NB4 (cell line): ENCODE measurements around the gene TAS1R3.

ENCODE experiments used
- DNase-seq: peaks from one replicate; pipeline ENCODE4 v3.0.0; 2010; ENCODE audit warnings: low read depth
- H3K4me3 ChIP-seq: one replicate; pipeline ENCODE4 v1.5.1; 2011; ENCODE audit warnings: mild to moderate bottlenecking, low read depth, low read length, moderate library complexity
- MYC ChIP-seq: IDR thresholded peaks from 2 replicates; pipeline ENCODE4 v1.6.1; 2011; ENCODE audit warnings: low read depth, low read length
- POLR2A ChIP-seq: IDR thresholded peaks from 2 replicates; pipeline ENCODE4 v1.6.1; 2011; ENCODE audit warnings: mild to moderate bottlenecking; ENCODE audit not compliant: insufficient read length; ENCODE audit errors: extremely low read depth
- TF ChIP-seq, protein P1 (sequence below): IDR thresholded peaks from one replicate; pipeline ENCODE4 v1.5.1; 2012; ENCODE audit warnings: low read depth, low read length
- TF ChIP-seq, protein P2 (sequence below): IDR thresholded peaks from 2 replicates; pipeline ENCODE4 v1.6.1; 2011; ENCODE audit warnings: low read depth, low read length

The TAS1R3 gene

DNA sequence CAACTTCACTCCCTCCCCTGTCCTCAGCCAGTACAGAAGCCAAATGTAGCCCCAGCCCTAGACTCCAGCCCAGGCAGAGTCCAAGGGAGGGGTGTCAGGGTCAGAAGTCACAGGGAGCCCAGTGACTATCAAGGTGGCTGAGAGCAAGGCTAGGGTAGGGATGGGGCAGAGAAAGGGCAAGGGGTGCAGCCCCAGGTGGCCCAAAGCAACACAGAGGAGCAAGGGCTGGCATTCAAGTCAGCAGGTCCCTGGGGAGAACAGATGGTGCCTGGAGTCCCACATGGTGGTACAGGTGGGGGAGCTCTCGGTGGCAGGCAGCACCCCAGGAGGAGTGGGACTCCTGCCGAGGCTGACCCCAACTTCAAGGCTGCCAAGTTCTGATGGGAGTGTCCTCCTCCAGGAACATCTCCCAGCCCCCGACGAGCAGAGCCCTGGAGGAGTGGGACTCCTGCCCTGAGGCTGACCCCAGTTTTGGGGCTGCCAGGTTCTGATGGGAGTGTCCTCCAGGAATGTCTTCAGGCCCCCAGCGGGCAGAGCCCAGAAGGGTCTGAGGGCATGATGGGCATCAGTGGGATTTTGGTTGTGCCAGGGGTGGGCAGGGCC lies 21.8 kb downstream of the TAS1R3 start:
- TF ChIP-seq MYC (no peak), POLR2A (no peak)
- TF ChIP-seq, protein P1, sequence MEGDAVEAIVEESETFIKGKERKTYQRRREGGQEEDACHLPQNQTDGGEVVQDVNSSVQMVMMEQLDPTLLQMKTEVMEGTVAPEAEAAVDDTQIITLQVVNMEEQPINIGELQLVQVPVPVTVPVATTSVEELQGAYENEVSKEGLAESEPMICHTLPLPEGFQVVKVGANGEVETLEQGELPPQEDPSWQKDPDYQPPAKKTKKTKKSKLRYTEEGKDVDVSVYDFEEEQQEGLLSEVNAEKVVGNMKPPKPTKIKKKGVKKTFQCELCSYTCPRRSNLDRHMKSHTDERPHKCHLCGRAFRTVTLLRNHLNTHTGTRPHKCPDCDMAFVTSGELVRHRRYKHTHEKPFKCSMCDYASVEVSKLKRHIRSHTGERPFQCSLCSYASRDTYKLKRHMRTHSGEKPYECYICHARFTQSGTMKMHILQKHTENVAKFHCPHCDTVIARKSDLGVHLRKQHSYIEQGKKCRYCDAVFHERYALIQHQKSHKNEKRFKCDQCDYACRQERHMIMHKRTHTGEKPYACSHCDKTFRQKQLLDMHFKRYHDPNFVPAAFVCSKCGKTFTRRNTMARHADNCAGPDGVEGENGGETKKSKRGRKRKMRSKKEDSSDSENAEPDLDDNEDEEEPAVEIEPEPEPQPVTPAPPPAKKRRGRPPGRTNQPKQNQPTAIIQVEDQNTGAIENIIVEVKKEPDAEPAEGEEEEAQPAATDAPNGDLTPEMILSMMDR: no peak
- no peak for DNase-seq
- no peak overlapping the region for H3K4me3 ChIP-seq

DNA sequence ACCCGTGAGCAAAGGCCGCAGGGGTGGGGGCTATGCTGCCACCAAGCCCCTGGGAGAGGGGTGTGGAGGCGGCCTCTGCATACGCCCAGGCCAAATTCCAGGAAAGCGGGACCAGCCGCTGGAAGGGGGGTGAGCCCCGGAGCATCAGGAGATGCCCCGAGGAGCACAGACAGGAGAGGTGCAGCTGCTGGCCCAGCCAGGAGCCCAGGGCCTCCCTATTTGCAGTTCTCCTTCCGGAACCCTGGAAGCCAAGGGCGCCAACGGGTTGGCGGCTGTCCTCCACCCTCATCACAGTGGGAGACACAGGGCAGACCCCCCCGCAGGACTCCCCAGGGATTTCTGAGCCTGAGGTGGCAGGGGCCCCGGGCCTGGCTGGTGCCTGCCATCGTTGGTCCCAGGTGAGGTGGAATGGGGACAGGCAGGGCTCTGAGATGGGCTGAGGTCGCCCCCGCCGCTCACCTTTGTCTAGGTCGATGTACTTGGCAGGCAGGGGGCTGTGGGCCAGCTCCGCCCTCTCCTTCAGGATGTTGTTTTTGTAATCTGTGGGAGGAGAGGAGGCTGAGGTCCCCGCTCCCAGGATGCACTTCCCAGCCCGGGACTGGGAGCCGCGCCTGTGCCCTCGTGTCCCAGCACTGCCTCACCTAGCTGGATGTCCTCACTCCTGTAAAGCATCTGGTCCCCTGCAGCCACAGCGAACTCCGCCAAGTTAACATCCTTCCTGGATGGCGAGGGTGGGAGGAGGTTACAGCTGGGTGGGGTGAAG lies 22.5 kb downstream of the TAS1R3 start:
- H3K4me3 ChIP-seq: no peak overlapping the region
- no peak for DNase-seq
- TF ChIP-seq, protein P1: no peak
- TF ChIP-seq, protein P2, sequence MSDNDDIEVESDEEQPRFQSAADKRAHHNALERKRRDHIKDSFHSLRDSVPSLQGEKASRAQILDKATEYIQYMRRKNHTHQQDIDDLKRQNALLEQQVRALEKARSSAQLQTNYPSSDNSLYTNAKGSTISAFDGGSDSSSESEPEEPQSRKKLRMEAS: no peak
- TF ChIP-seq MYC: no peak
- no peak for TF ChIP-seq POLR2A

DNA sequence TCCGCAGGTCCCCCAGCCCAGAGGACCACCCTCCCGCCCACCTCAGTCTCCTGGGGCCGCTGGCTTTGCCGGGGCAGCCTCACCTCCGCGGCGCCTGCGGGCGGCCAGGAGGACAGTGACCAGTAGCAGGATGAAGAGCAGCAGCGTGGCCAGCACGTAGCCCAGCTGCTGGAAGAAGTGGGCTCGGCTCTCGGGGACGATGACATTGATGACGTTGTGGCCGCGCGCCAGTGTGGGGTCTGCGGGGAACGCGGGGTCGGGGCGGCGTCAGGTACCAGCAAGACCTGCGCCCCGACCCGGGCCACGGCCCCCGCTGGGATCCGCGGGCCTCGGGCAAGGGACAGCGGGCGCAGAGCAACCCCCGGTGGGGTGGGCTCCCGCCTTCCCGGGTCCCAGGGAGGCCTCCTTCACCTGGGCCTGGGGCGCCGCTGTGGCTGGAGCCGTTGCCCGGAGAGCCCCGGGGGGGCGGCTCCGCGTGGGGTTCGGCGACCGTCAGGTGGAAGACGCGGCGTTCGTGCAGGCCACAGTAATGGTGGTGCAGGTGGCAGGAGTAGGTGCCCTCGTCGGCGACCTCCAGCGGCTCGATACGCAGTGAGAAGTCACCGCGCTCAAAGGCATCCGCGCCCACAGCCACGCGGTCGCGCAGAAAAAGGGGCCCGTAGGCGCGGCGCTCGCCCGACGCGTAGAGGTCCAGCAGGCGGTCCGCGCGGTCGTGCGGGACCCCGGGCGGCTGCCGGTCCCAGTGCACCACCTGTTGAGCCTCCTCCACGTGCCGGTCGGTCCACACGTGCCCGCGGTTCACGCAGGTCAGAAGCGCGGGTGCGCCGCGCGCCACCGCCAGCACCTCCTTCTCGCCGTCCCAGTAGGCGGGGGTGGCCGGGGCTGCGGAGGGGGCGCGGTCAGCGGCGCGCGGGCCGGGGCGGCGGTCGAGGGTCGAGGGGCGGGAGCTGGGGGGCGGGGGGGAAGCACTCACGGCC lies 23.5 kb downstream of the TAS1R3 start:
- DNase-seq: no peak
- no peak overlapping the region for H3K4me3 ChIP-seq
- TF ChIP-seq, protein P2: no peak
- TF ChIP-seq, protein P1: no peak
- no peak for TF ChIP-seq MYC
- no peak for TF ChIP-seq POLR2A

DNA sequence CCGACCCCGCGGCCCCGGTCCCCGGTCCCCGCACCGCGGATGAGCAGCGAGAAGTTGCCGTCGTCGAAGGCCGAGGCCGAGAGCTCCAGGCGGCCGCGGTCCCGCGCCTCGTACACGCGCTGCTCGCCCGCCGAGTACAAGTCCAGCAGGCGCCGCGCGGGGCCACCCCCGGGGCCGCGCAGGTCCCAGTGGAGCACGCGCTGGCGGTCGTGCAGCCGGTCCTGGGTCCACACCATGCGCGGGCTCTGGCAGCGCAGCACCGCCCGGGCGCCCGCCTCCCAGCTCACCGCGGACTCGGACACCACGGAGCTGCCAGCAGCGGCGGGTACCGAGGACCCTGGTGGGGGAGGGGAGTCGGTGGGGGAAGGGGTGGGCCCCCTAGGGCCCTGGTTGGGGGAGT lies 24.3 kb downstream of the TAS1R3 start:
- DNase-seq: no peak
- H3K4me3 ChIP-seq: no peak overlapping the region
- TF ChIP-seq MYC: no peak
- TF ChIP-seq, protein P2: no peak
- TF ChIP-seq, protein P1: no peak
- TF ChIP-seq POLR2A: no peak

DNA sequence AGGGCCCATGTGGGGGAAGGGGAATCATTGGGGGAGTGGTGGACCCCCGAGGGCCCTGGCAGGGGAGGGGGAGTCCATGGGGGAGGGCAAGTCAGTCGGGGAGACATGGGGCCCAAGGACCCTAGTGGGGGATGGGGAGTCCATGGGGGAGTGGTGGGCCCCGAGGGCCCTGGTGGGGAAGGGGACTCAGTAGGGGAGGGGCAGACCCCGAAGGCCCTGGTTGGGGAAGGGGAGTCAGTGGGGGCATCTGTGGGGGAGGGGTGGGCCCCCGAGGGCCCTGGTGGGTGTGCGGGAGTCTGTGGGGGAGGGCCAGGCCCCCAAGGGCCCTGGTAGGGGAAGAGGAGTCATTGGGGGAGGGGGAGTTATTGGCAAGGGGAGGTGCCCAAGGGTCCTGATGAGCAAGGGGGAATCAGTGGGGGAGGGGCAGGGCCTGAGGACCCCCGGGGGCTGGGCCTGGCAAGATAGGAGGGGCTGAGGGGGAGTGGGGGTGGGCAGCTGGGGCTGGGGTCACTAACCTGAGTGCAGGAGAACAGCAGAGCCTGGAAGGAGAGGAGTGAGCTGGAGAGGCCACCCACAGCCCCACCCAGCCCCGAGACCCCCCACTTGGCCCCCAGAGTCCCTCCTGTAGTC lies 25.2 kb downstream of the TAS1R3 start:
- no peak for DNase-seq
- no peak overlapping the region for H3K4me3 ChIP-seq
- TF ChIP-seq, protein P1: no peak
- TF ChIP-seq MYC: no peak
- TF ChIP-seq, protein P2: no peak
- no peak for TF ChIP-seq POLR2A
